ENCODE data around the gene CRYBA2.

CRYBA2 gene

DNA sequence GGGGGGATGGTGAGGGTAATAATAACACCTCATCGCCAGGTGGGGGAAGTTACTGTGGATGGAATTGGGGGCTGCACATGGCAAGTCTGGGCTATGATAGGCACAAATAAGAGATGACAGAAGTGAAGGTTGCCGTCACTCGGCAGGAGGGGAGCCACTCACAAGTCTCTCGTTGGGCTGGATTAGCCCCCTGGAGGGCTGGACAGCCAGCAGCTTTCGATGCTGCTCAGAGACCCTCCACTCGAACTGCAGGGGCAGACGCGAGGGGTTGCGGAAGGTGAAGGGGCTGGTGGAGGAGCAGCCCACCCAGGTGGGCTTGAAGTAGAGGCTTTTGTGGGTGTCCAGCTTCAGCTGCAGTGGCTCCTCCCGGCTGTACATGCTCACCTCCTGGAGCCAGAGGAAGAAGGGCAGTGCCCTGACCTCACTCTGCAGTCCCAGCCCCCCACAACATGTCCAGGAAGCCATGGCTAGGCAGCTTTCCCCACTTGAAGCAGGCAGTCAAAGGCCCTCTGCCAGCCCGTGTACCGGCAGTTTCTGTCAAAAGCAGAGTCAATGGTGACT is 29.9 kb upstream of the CRYBA2 start:
- H2AFZ ChIP-seq (ENCODE audit: low read length, unreplicated experiment): no peak overlapping the region
- H3K4me3 ChIP-seq (ENCODE audit: low read depth, low read length): no peak overlapping the region
- H3K36me3 ChIP-seq (ENCODE audit: insufficient read depth, low read length): no peaks in the 10 kb centered on the region
- no peaks in the 10 kb centered on the region for H3K4me1 ChIP-seq (ENCODE audit: control insufficient read depth, insufficient read depth, low read length, unreplicated experiment)
- H3K27ac ChIP-seq (ENCODE audit: low read depth, low read length): no peak overlapping the region
- no peaks in the 10 kb centered on the region for H3K79me2 ChIP-seq (ENCODE audit: control insufficient read depth, insufficient read depth, low read length, unreplicated experiment)
- peaks cover 22% of the 10 kb centered on the region for H3K27me3 ChIP-seq (ENCODE audit: insufficient read depth, low read length)

DNA sequence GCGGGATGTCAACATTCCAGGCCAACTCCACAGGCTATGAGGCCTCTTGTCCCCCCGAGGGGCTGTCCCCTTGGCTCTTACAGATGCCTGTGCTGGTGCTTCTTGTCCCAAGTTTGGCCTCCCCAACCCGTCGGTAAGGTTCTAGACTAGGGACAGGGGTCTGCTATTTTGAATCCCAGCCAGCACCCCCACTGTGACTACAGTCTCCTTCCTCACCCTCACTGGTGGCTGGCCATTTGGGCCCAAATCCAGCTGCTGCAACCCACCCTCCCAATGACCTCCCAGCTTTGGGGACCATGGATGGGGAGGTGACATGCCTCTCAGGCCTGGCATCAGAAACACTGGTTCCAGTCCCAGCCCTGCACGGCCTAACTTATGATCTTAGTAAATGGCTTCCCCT is 29.4 kb upstream of the CRYBA2 start:
- no peak overlapping the region for H2AFZ ChIP-seq (ENCODE audit: low read length, unreplicated experiment)
- no peaks in the 10 kb centered on the region for H3K36me3 ChIP-seq (ENCODE audit: insufficient read depth, low read length)
- H3K79me2 ChIP-seq (ENCODE audit: control insufficient read depth, insufficient read depth, low read length, unreplicated experiment): no peaks in the 10 kb centered on the region
- H3K27me3 ChIP-seq (ENCODE audit: insufficient read depth, low read length): peaks cover 27% of the 10 kb centered on the region
- no peak overlapping the region for H3K4me3 ChIP-seq (ENCODE audit: low read depth, low read length)
- H3K4me1 ChIP-seq (ENCODE audit: control insufficient read depth, insufficient read depth, low read length, unreplicated experiment): no peaks in the 10 kb centered on the region
- H3K27ac ChIP-seq (ENCODE audit: low read depth, low read length): no peak overlapping the region

GRCh38 chr2:219022041-219022440 is 28.8 kb upstream of the CRYBA2 start:
- Histone ChIP-seq H3K27me3 (ENCODE audit: insufficient read depth, low read length) (peaks cover 29% of the 10 kb centered on the region), H3K4me1 (ENCODE audit: control insufficient read depth, insufficient read depth, low read length, unreplicated experiment) (no peaks in the 10 kb centered on the region), H2AFZ (ENCODE audit: low read length, unreplicated experiment) (no peak overlapping the region), H3K4me3 (ENCODE audit: low read depth, low read length) (no peak overlapping the region), H3K79me2 (ENCODE audit: control insufficient read depth, insufficient read depth, low read length, unreplicated experiment) (no peaks in the 10 kb centered on the region), H3K27ac (ENCODE audit: low read depth, low read length) (no peak overlapping the region), H3K36me3 (ENCODE audit: insufficient read depth, low read length) (no peaks in the 10 kb centered on the region)

DNA sequence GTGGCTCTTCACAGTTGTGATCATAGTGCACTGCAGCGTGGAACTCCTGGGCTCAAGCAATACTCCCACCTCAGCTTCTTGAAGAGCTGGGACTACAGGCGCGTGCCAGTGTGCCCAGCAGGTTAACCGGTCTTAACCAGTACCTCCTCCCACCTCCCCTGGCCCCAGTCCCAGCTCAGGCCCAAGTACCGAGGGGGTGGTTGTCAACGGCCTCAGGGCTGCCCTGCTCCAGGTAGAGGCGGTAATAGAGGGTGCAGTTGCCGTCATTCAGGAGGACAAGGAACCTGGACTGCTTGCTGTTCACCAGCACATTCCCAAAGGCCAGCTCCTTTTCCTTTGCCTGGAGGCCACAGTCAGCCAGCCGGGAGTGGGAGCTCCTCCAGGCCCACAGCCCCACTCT is 28.4 kb upstream of the CRYBA2 start:
- no peak overlapping the region for H2AFZ ChIP-seq (ENCODE audit: low read length, unreplicated experiment)
- no peak overlapping the region for H3K4me3 ChIP-seq (ENCODE audit: low read depth, low read length)
- H3K27me3 ChIP-seq (ENCODE audit: insufficient read depth, low read length): peaks cover 34% of the 10 kb centered on the region
- no peaks in the 10 kb centered on the region for H3K79me2 ChIP-seq (ENCODE audit: control insufficient read depth, insufficient read depth, low read length, unreplicated experiment)
- no peak overlapping the region for H3K27ac ChIP-seq (ENCODE audit: low read depth, low read length)
- no peaks in the 10 kb centered on the region for H3K4me1 ChIP-seq (ENCODE audit: control insufficient read depth, insufficient read depth, low read length, unreplicated experiment)
- H3K36me3 ChIP-seq (ENCODE audit: insufficient read depth, low read length): no peaks in the 10 kb centered on the region

DNA sequence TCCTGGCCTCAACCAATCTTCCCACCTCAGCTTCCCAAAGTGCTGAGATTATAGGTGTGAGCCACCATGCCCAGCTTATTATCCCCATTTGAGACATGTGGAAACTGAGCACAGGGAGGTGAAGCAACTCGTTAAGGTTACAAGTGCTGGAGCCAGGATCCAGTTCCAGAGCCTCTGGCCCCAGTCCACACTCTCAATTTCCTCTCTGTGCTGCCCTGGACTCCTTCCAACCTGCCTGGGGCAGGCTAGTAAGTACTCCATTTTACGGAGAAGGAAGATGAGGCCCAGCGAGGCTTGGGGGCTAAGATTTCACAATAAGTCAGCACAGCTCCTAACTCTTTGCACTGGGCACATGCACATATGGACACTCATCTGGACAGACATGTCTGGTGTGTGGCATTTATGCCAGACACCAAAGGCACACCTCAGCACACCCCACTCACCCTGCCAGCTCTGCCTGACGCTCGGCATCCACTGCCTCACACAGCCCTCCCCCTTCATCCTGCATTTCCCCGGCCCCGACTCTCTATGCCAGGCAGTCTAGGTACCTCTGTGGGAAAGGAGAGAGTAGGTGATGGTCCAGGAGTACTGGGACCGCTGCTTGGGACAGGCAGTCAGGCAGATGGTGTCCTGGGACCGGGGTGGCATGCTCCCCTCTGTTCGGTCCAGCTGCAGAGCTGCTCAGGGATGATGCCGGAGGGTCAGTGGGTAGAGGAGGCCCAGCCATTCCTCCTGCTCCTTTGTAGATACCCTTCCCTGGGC is 27.6 kb upstream of the CRYBA2 start:
- no peak overlapping the region for H3K27ac ChIP-seq (ENCODE audit: low read depth, low read length)

DNA sequence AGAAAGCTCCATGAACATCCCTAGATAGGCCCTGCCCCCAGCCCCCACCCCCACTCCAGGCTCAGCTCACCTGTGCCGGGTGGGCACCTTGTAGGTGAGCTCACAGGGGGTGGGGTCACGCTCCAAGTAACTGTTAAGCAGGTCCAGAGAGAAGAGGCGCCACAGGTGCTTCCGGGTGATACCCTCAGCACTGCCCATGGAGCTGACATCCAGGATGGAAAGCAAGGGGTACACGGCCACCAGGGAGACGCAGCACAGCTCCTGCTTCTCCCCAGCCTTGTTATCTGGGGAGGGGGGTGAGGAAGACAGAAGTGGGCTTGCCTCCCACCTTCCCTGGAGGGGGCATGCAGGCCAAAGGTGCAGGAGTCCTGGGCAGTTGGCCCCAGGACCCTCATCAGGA is 26.2 kb upstream of the CRYBA2 start:
- Histone ChIP-seq H3K36me3 (ENCODE audit: insufficient read depth, low read length) (no peaks in the 10 kb centered on the region), H3K79me2 (ENCODE audit: control insufficient read depth, insufficient read depth, low read length, unreplicated experiment) (no peaks in the 10 kb centered on the region), H3K27me3 (ENCODE audit: insufficient read depth, low read length) (peaks cover 32% of the 10 kb centered on the region), H3K27ac (ENCODE audit: low read depth, low read length) (no peak overlapping the region), H3K4me3 (ENCODE audit: low read depth, low read length) (no peak overlapping the region), H3K4me1 (ENCODE audit: control insufficient read depth, insufficient read depth, low read length, unreplicated experiment) (no peaks in the 10 kb centered on the region), H2AFZ (ENCODE audit: low read length, unreplicated experiment) (no peak overlapping the region)

More for the DNA sequence above, 27.6 kb upstream of the CRYBA2 start:
- Histone ChIP-seq H3K36me3 (ENCODE audit: insufficient read depth, low read length) (no peaks in the 10 kb centered on the region), H3K4me1 (ENCODE audit: control insufficient read depth, insufficient read depth, low read length, unreplicated experiment) (no peaks in the 10 kb centered on the region), H2AFZ (ENCODE audit: low read length, unreplicated experiment) (no peak overlapping the region), H3K27me3 (ENCODE audit: insufficient read depth, low read length) (peaks cover 35% of the 10 kb centered on the region), H3K79me2 (ENCODE audit: control insufficient read depth, insufficient read depth, low read length, unreplicated experiment) (no peaks in the 10 kb centered on the region), H3K4me3 (ENCODE audit: low read depth, low read length) (no peak overlapping the region)

DNA sequence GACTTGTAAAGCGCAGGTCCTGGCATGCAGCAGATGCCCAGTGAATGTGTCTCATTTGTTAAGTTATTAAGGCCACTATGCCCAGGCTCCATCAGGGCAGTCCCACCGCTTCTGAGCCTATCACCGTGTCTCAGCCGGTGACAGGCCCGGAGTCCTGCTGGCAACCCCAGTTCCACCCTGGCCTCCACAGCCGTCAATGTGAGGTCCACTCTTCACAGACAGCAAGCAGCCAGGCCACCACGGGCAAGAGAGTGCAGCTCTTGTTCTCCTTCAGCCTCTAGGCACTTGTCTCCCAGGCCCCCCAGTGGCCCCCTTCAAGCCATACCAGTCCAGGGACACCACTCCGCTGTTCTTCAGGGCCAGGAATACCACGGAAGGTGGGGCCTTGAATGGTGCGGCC is 25.5 kb upstream of the CRYBA2 start:
- no peak overlapping the region for H3K4me3 ChIP-seq (ENCODE audit: low read depth, low read length)
- H3K79me2 ChIP-seq (ENCODE audit: control insufficient read depth, insufficient read depth, low read length, unreplicated experiment): no peaks in the 10 kb centered on the region
- no peak overlapping the region for H3K27ac ChIP-seq (ENCODE audit: low read depth, low read length)
- H2AFZ ChIP-seq (ENCODE audit: low read length, unreplicated experiment): no peak overlapping the region
- H3K27me3 ChIP-seq (ENCODE audit: insufficient read depth, low read length): peaks cover 35% of the 10 kb centered on the region
- no peaks in the 10 kb centered on the region for H3K4me1 ChIP-seq (ENCODE audit: control insufficient read depth, insufficient read depth, low read length, unreplicated experiment)
- H3K36me3 ChIP-seq (ENCODE audit: insufficient read depth, low read length): no peaks in the 10 kb centered on the region

- H3K79me2 ChIP-seq (ENCODE audit: control insufficient read depth, insufficient read depth, low read length, unreplicated experiment): no peaks in the 10 kb centered on the region
- no peak overlapping the region for H3K4me3 ChIP-seq (ENCODE audit: low read depth, low read length)
- peaks cover 36% of the 10 kb centered on the region for H3K27me3 ChIP-seq (ENCODE audit: insufficient read depth, low read length)
- H3K27ac ChIP-seq (ENCODE audit: low read depth, low read length): no peak overlapping the region
- no peaks in the 10 kb centered on the region for H3K4me1 ChIP-seq (ENCODE audit: control insufficient read depth, insufficient read depth, low read length, unreplicated experiment)
- H2AFZ ChIP-seq (ENCODE audit: low read length, unreplicated experiment): no peak overlapping the region
- no peaks in the 10 kb centered on the region for H3K36me3 ChIP-seq (ENCODE audit: insufficient read depth, low read length)
Observed at GRCh38 chr2:219018286-219018685, 25.1 kb upstream of the CRYBA2 start.

DNA sequence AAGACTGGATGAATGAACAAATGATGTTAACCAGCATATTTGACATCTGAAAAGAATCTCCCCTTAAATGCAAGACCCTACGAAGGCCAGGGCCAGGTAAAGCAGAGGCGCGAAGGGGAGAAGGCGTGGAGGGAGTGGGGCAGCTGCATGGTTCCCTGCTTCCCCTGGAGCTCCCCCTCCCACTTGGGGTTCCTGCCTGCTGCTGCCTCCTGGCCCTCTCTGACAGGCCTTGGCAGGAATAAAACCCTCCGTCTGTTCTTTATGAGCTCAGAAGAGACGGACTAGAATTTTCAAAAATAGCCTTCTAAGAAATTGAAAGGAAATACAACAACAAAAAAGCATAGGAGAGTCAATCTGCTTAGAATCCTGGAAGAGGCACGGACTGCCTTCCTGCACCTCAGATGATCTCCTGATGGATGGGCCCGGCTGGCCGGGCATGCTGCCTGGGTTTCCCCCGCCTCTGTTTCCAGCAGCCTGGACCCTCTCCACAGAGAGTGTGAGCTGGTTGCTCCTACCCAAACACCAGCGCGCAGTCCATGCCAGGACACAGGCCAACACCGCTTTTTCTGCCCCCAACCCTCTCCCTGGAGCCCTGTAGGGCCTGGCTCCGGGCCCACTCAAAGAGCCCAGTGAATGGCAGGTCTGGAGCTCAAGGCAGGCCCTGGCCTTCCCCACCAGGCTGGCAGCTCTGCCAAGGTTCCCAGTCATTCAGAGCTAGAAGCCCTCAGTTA is 24.1 kb upstream of the CRYBA2 start:
- peaks cover 40% of the 10 kb centered on the region for H3K27me3 ChIP-seq (ENCODE audit: insufficient read depth, low read length)
- H3K36me3 ChIP-seq (ENCODE audit: insufficient read depth, low read length): no peaks in the 10 kb centered on the region
- H3K4me3 ChIP-seq (ENCODE audit: low read depth, low read length): no peak overlapping the region
- H3K79me2 ChIP-seq (ENCODE audit: control insufficient read depth, insufficient read depth, low read length, unreplicated experiment): no peaks in the 10 kb centered on the region
- no peak overlapping the region for H3K27ac ChIP-seq (ENCODE audit: low read depth, low read length)
- no peak overlapping the region for H2AFZ ChIP-seq (ENCODE audit: low read length, unreplicated experiment)
- H3K4me1 ChIP-seq (ENCODE audit: control insufficient read depth, insufficient read depth, low read length, unreplicated experiment): no peaks in the 10 kb centered on the region

GRCh38 chr2:219016721-219017120 is 23.5 kb upstream of the CRYBA2 start:
- Histone ChIP-seq H3K4me3 (ENCODE audit: low read depth, low read length) (no peak overlapping the region), H3K27ac (ENCODE audit: low read depth, low read length) (no peak overlapping the region), H3K4me1 (ENCODE audit: control insufficient read depth, insufficient read depth, low read length, unreplicated experiment) (no peaks in the 10 kb centered on the region), H3K36me3 (ENCODE audit: insufficient read depth, low read length) (no peaks in the 10 kb centered on the region), H2AFZ (ENCODE audit: low read length, unreplicated experiment) (no peak overlapping the region), H3K79me2 (ENCODE audit: control insufficient read depth, insufficient read depth, low read length, unreplicated experiment) (no peaks in the 10 kb centered on the region), H3K27me3 (ENCODE audit: insufficient read depth, low read length) (peaks cover 45% of the 10 kb centered on the region)

DNA sequence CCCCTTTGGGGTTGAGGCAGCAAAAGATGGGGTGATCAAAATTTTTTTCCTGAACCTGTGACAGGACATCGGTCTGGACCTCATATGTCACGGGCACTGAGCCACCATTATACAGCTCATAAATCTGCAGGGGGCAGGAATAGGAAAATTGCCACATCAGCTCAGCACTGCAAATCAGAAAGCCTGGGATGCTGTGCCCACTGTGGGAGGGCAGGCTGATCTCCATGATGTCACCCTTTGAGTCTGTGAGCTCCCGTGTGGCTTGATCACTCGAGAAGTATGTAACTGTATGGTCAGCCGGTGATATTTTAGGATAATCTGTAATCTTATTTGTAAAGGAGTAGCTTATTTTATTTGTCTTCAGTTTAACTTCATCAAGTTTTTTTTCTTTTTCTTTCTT is 17.7 kb upstream of the CRYBA2 start:
- no peaks in the 10 kb centered on the region for H3K4me1 ChIP-seq (ENCODE audit: control insufficient read depth, insufficient read depth, low read length, unreplicated experiment)
- no peaks in the 10 kb centered on the region for H3K36me3 ChIP-seq (ENCODE audit: insufficient read depth, low read length)
- H3K27me3 ChIP-seq (ENCODE audit: insufficient read depth, low read length): peaks cover 45% of the 10 kb centered on the region
- no peaks in the 10 kb centered on the region for H3K79me2 ChIP-seq (ENCODE audit: control insufficient read depth, insufficient read depth, low read length, unreplicated experiment)
- H3K4me3 ChIP-seq (ENCODE audit: low read depth, low read length): no peak overlapping the region
- H2AFZ ChIP-seq (ENCODE audit: low read length, unreplicated experiment): no peak overlapping the region
- H3K27ac ChIP-seq (ENCODE audit: low read depth, low read length): no peak overlapping the region
